Sigmoid colon (tissue), 7 donors: ENCODE results near the gene OR2L5. TPM values are rescaled to one million over a fixed set of nuclear protein-coding genes. Genes with fewer than 3 reads are reported as not detected.

Source experiments
- DNase-seq: peaks from one replicate; pipeline ENCODE4 v3.0.0-alpha.2; 2019
- H3K27ac ChIP-seq, 4 donors: fragments of 200-600 bp; sonication (generic); one replicate each; pipeline ENCODE4 v1.5.1; 2016 to 2019; ENCODE audit warnings: mild to moderate bottlenecking in 1 of 4
- H3K27me3 ChIP-seq, 3 donors: fragments of 200-600 bp; sonication (generic); one replicate each; pipeline ENCODE4 v1.5.1; 2019; ENCODE audit warnings: mild to moderate bottlenecking in 1 of 3
- H3K36me3 ChIP-seq, 4 donors: fragments of 200-600 bp; sonication (generic); one replicate each; pipeline ENCODE4 v1.5.1; 2016 to 2019
- H3K4me1 ChIP-seq, 4 donors: fragments of 200-600 bp; sonication (generic); one replicate each; pipeline ENCODE4 v1.5.1; 2017 to 2019
- H3K4me3 ChIP-seq, 4 donors: fragments of 200-600 bp; sonication (generic); one replicate each; pipeline ENCODE4 v1.5.1; 2017 to 2019; ENCODE audit warnings: mild to moderate bottlenecking in 2 of 4, moderate library complexity in 1 of 4
- H3K9me3 ChIP-seq, 4 donors: fragments of 200-600 bp in 3 of 4; sonication (generic) in 3 of 4; one replicate each; pipeline versions ENCODE4 v1.5.1 to v1.6.1; 2013 to 2019
- EP300 ChIP-seq, 4 donors: sonication (generic); formaldehyde crosslinking; IDR thresholded peaks; one replicate each; pipeline ENCODE4 v1.6.1; 2017; ENCODE audit warnings: antibody characterized with exemption in 4 of 4
- POLR2A ChIP-seq, 2 donors: fragments of 450-650 bp; IDR thresholded peaks; one replicate each; pipeline ENCODE4 v1.6.1; 2016; ENCODE audit warnings: antibody characterized with exemption in 2 of 2, mild to moderate bottlenecking in 2 of 2, moderate library complexity in 2 of 2
- POLR2AphosphoS5 ChIP-seq, 4 donors: sonication (generic); formaldehyde crosslinking; IDR thresholded peaks; one replicate each; pipeline ENCODE4 v1.6.1; 2017; ENCODE audit warnings: antibody characterized with exemption in 4 of 4
- WGBS, 2 donors: extraction: QIAGEN DNeasy Blood & Tissue Kit; methylation state at CpG; one replicate each; pipeline ENCODE4 v1.1.7; 2013; 5-methylcytosine and 5-hydroxymethylcytosine counted together
- intact Hi-C: fragments of 100-400 bp; cut with DNase I; formaldehyde crosslinking; loops from one replicate; pipeline ENCODE4 v1.15.1; 2023
- polyA plus RNA-seq, 3 donors: library from polyadenylated mRNA; stranded (reverse); fragments of 200-250 nt; gene quantifications; one replicate each; pipeline ENCODE4 v1.2.3, GENCODE V29; 2013
- total RNA-seq, 4 donors: library from RNA; depleted of rRNA; stranded (reverse); fragments of >200 nt; gene quantifications; one replicate each; pipeline ENCODE4 v1.1.0, GENCODE V29; 2016
- TF ChIP-seq, protein P1 (sequence below), 4 experiments: fragments of 450-650 bp in 3 of 4; fragments of 200-600 bp in 1 of 4; IDR thresholded peaks; one replicate each; pipeline ENCODE4 v1.5.1; 2016 to 2019; ENCODE audit warnings: antibody characterized with exemption in 4 of 4, mild to moderate bottlenecking in 3 of 4, moderate library complexity in 2 of 4
- donor health status: healthy with polysubstance abuse.
- donor health status: Bipolar disorder and iron deficiency.
- donor health status: healthy.

Gene OR2L5
- total and polyA plus RNA-seq, 7 donors: 0.03 TPM; not detected in 6

DNA sequence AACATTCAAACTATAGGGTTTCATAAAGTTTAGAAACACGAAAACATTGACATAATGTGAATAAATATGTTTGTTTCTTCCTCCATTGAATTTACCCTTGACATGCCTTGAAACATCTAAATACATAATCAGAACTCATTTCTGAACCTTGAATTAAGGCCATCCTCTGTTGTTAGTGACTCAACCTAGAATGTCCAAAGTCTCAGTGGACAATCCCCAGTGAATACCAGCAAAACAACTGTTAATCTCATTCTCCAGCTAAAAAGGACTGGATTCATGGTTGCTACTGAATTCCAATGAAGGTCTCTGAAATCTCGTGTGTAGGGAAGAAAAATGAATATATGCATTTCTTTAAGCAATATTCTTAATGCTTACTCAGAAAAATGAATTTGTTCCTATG lies 16.3 kb downstream of the OR2L5 start, which contains the start of gene OR2L2:
TSS of gene OR2L2 (plus strand) at position 301 of the 400 bp plus-strand sequence. CDS start 8,198 bp downstream, outside the sequence.
- DNase-seq: no peak
- Histone ChIP-seq H3K27me3 (no peaks in the 10 kb centered on the region), H3K4me3 (no peak within 1 kb of the TSS), H3K4me1 (no peaks in the 10 kb centered on the region), H3K9me3 (no peaks in the 10 kb centered on the region), H3K27ac (no peak within 1 kb of the TSS), H3K36me3 (no peaks in the 10 kb centered on the region)
- 25 to 39% methylated on average over 2 of the region's 2 CpGs for WGBS, 2 donors
- TF ChIP-seq POLR2AphosphoS5 (IDR thresholded peaks at IDR 0.05) (no peak), EP300 (IDR thresholded peaks at IDR 0.05) (no peak), POLR2A (IDR thresholded peaks at IDR 0.05) (no peak)
- TF ChIP-seq, protein P1, sequence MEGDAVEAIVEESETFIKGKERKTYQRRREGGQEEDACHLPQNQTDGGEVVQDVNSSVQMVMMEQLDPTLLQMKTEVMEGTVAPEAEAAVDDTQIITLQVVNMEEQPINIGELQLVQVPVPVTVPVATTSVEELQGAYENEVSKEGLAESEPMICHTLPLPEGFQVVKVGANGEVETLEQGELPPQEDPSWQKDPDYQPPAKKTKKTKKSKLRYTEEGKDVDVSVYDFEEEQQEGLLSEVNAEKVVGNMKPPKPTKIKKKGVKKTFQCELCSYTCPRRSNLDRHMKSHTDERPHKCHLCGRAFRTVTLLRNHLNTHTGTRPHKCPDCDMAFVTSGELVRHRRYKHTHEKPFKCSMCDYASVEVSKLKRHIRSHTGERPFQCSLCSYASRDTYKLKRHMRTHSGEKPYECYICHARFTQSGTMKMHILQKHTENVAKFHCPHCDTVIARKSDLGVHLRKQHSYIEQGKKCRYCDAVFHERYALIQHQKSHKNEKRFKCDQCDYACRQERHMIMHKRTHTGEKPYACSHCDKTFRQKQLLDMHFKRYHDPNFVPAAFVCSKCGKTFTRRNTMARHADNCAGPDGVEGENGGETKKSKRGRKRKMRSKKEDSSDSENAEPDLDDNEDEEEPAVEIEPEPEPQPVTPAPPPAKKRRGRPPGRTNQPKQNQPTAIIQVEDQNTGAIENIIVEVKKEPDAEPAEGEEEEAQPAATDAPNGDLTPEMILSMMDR (IDR thresholded peaks at IDR 0.05): no peak
- intact Hi-C loops: no loop called here

DNA sequence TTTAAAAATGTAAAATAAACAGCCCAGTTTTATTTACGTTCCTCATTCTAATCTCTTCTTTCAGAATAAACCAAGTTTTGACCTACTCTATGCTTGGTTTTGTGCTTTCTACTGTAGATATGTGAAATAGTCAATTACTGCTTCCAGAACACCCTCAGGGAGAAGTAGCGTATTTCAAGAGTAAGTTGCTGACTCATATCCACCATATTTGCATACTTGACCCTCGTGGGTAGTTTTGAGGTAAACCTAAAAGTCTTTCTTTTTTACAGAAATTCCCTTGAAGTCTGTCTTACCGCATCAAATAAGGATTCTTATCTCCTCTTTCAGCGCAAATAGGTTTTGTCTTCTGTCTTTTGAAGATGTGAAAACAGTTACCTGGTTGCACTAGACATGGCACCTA lies 31.7 kb downstream of the OR2L5 start:
- TF ChIP-seq, protein P1 (IDR thresholded peaks at IDR 0.05): no peak
- no peak for TF ChIP-seq POLR2AphosphoS5 (IDR thresholded peaks at IDR 0.05)
- Histone ChIP-seq H3K9me3 (peaks cover 0 to 3% (median 0%) of the 10 kb centered on the region in 4 donors), H3K4me1 (no peaks in the 10 kb centered on the region), H3K27ac (no peak overlapping the region), H3K27me3 (no peaks in the 10 kb centered on the region), H3K36me3 (no peaks in the 10 kb centered on the region), H3K4me3 (no peak overlapping the region)
- WGBS, 2 donors: 65% methylated on average over 5 of the region's 5 CpGs
- DNase-seq: no peak
- intact Hi-C loops: no loop called here

DNA sequence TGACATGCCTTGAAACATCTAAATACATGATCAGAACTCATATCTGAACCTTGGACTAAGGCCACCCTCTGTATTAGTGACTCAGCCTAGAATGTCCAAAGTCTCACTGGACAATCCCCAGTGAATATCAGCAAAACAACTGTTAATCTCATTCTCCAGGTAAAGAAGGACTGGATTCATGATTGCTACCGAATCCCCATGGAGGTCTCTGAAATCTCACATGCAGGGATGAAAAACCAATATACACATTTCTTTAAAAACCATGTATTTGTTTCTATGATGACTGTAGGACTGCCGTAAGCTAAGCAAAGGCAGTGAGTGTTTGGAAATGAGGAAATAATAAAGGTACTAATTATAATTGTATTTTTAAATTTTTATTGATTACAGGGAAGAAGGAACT lies 33.1 kb downstream of the OR2L5 start, which contains the start of gene OR2L3:
TSS of gene OR2L3 (plus strand) at position 301 of the 400 bp plus-strand sequence. CDS start 13,846 bp downstream, outside the sequence.
- Histone ChIP-seq H3K4me1 (no peaks in the 10 kb centered on the region), H3K9me3 (peaks cover 0 to 3% (median 0%) of the 10 kb centered on the region in 4 donors), H3K4me3 (no peak within 1 kb of the TSS), H3K27ac (no peak within 1 kb of the TSS), H3K27me3 (no peaks in the 10 kb centered on the region), H3K36me3 (no peaks in the 10 kb centered on the region)
- no peak for DNase-seq
- no peak for TF ChIP-seq POLR2AphosphoS5 (IDR thresholded peaks at IDR 0.05)
- TF ChIP-seq, protein P1 (IDR thresholded peaks at IDR 0.05): no peak
- no peak for TF ChIP-seq EP300 (IDR thresholded peaks at IDR 0.05)
- TF ChIP-seq POLR2A (IDR thresholded peaks at IDR 0.05): no peak
- WGBS, 2 donors: 73 to 80% methylated on average over 2 of the region's 2 CpGs
- intact Hi-C loops: no loop called here

DNA sequence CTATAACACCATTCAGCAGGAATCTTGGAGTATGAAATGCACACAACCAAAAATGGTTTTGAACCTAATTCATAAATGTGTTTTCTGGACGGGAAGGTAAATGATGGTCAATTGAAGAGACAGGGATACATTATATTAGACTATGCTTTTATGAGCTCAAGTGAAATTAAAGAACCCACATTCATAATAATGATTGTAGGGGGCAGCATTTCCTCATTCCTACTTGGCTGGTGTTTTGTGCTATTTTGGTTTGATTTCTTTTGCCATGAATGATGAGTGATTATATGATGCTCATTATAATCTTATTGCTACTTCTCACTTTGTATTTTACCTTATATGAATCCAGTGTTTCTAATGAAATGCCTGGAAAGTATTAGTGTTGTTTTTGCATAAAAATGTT lies 33.5 kb downstream of the OR2L5 start:
- H3K27ac ChIP-seq: no peak overlapping the region
- H3K9me3 ChIP-seq: peaks cover 0 to 3% (median 0%) of the 10 kb centered on the region in 4 donors
- no peaks in the 10 kb centered on the region for H3K27me3 ChIP-seq
- no peaks in the 10 kb centered on the region for H3K36me3 ChIP-seq
- H3K4me1 ChIP-seq: no peaks in the 10 kb centered on the region
- intact Hi-C loops: no loop called here
- WGBS, 2 donors: 61 to 67% methylated on average over 1 of the region's 1 CpG
- no peak for DNase-seq
- TF ChIP-seq POLR2AphosphoS5 (IDR thresholded peaks at IDR 0.05): no peak
- TF ChIP-seq EP300 (IDR thresholded peaks at IDR 0.05): no peak
- no peak overlapping the region for H3K4me3 ChIP-seq

DNA sequence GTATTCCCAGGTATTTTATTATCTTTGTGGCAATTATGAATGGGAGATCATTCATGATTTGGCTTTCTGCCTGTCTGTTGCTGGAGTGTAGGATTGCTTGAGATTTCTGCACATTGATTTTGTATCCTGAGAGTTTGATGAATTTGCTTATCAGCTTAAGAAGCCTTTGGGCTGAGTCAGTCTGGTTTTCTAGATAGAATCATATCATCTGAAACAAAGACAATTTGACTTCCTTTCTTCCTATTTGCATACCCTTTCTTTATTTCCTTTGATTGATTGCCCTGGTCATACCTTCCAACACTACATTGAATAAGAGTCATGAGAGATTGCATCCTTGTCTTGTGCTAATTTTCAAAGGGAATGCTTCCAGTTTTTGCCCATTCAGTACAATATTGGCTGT lies 41.2 kb downstream of the OR2L5 start:
- Histone ChIP-seq H3K4me1 (no peaks in the 10 kb centered on the region), H3K9me3 (no peaks in the 10 kb centered on the region), H3K27me3 (no peaks in the 10 kb centered on the region), H3K4me3 (no peak overlapping the region), H3K27ac (no peak overlapping the region), H3K36me3 (no peaks in the 10 kb centered on the region)
- TF ChIP-seq EP300 (IDR thresholded peaks at IDR 0.05) (no peak), POLR2AphosphoS5 (IDR thresholded peaks at IDR 0.05) (no peak), POLR2A (IDR thresholded peaks at IDR 0.05) (no peak)
- TF ChIP-seq, protein P1 (IDR thresholded peaks at IDR 0.05): no peak
- no peak for DNase-seq
- intact Hi-C loops: no loop called here
